SHP77 (cell line): ENCODE measurements around the gene EARS2.
"Not testable (repeated sequence)": the region's sequence is repeated elsewhere in the genome, so short reads cannot be mapped to it uniquely, and the experiment has no call there.

Source experiments
- DNase-seq, 2 experiments: peaks; one replicate each; lab custom pipeline; 2025; lab: John Stamatoyannopoulos, UW

Gene EARS2

DNA sequence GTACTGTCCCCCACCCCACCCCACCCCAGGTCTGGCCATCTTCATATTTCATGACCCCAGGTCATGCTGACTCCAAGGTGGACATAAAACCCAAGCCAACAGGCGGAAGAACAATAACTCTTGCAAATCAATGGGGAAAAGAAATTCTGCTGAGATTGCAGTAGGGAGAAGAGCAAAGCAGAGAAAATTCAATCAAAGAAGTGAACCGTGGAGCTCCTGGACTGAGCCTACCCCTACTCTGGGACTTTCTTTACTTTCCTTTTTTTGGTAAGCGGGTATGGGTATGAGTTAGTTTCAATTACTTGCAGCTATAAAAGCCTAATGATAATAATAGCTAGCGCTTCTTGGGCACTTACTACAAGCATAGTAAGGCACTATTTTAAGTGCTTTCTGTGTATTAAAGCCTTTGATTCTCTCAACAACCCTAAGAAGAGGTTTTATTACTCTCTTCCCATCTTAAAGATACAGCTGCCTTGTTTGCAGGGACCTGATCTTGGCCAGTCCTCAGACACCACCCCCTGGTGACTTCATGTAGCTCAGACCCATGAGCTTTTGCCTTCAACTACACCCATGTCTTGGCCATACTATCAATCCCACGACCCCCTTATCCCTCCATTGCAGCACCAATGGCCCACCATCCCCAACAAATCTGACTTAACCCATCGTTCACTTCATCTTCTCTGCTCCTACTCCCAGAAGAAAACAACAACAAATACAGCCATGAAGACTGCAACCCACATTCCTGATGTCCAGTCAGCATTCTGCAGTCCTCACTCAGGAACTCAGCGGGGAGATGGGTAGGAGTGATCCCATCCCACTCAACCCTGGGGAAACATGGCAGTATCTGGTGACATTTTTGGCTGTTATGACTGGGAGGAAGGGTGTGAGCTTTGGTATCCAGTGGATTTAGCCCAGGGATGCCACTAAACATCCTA, 51.2 kb downstream of the EARS2 start:
- no peak for DNase-seq

DNA sequence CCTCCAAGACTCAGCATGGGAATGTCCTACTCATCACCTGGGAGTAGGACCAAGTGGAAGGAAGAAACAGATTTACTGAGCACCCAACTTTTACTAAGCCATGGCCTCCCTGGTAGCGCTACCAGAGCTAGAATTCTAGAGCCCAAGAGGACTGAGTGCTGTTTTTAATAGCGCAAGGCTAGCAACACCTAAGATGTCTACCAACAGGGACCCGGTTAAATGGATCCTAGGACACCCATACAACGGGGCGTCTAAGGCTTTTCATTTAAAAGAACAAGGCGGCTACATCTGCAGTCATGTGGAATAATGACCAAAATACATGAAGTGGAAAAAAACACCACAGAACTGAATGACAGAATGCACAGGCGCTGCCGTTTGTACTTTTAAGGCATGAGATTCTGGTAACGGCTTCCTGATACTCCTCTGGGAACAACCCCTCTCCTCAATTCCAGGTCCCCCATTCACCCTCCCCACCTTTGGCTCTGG, 51.9 kb downstream of the EARS2 start:
- DNase-seq = no peak

DNA sequence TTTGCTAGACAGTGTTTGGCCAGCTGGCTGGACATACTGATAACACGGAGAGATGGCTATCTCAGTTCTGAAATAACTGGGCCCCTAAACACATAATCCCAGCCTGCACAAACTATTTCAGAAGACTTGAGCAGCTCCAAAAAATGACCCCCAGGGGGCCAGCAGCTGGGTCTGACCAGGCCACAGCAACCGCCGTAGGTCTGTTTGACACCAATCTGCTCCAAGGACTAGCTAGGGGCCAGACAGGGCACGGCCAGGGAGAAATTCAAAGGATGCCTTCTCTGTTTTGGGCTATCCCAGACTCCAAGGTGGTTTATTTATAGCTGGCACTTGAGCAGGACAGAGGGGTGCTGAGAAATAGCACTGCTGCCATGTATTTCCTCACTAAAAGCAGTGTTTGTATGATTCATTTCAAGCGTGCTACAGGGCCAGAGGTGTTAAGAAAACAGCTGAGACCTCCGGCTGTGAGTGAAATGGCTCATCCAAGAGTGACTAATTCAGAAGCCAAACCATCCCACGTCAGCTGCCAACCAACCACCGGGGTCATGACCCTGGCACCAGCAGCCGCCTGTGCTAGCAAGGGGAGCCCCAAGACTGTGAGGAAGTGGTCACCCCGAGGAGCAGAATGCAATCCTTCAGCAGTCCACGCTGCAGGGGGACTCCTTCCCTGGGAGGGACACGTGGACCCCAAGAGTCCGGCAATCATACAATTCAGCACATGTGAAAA, 52.5 kb downstream of the EARS2 start:
- no peak for DNase-seq

DNA sequence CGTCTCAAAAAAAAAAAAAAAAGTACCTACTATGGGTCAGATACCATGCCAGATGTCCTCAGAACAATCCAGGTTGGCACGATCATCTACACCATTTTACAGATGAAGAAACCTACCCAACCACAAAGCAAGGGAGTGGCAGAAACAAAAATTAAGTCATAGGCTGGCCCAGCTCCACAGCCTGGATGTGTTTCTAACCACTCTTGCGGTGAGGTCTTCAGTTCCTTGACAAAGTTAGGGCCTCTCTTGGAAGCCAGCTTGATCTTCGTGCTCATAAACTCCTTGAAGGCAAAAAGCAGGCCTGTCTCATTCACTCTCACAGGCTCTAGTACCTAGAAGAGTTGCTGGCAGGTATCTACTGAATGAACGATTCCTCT, 53.1 kb downstream of the EARS2 start:
- no peak for DNase-seq

DNA sequence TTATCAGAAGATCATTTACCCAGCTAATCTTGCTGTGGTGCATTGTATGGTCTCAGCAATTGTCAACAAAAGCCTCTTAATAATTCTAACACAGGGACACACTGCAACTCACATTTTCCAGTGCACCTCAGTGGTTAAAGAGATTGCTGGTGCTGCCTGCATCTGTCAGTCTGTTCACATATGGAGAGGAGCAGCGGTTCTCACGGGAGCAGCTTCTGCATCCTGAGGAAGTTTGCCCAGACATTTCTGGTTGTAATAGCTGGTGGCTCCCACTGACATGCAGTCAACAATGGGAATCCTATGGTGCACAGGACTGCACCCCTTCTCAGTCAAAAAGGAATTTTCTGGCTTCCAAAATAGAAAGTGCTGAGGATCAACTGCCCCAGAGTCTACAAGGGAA, 54.7 kb downstream of the EARS2 start:
- no peak for DNase-seq

DNA sequence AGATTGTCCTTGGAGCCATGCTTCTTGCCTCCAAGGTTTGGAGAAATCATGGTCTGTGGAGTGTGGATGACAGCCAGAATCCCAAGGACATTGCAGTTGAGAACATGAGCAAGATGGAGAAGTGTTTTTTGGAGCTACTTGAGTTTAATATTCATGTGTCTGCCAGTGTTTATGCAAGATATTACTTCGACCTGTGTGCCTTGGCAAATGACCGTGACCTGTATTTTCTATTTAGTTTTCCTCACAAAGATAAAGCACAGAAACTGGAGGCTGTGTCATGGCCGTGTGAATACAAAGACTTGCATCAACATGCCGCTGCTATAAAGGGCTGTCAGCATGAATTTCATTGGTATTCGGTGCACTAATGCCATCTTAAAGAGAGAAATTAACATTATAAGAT, 55.9 kb downstream of the EARS2 start:
- DNase-seq = no peak

DNA sequence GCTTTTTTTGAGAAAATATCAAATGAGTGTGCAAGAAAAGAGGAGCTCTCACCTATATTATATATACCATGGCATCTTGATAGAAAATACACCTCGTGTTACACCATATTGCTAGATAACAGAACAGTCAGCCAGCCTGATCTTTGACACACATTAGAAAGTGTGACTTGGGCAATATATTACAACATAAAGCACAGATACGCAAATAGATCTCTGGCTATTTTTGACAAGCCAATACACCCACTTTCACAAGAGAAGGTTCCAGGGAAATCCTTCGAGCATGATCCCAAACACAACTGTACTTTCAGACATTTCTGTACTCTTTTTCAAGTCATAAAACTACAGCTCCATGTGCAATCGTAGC, 56.3 kb downstream of the EARS2 start:
- no peak for DNase-seq

DNA sequence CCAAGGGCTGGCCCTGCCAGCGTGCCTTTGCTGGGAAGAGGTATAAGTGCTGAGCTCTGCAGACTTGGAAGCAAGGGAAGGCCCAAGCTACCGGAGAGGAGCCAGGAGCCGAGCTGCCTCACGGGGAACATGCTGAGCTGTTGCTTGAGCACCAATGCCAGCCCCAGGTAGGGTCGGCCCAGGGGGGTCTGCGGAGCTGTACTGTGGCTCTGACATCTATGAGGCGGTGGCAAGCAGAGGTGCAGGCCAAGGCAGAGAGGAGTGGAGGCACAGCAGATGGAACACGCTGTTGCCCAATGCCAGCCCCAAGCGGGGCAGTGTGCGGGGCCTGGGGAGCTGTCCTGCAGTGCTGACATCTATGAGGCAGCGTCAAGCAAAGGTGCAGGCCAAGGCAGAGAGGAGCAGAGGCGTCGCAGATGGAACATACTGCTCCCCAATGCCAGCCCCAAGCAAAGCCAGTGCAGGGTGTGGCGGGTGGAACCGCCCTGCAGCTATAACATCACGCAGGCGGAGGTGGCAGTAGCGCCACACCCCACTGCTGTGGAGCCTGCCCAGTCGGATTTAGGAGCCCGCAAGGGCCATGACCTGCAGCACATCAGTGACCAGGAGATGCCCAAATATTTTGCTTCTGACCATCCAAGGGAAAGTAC, 56.8 kb downstream of the EARS2 start:
- DNase-seq = no peak

DNA sequence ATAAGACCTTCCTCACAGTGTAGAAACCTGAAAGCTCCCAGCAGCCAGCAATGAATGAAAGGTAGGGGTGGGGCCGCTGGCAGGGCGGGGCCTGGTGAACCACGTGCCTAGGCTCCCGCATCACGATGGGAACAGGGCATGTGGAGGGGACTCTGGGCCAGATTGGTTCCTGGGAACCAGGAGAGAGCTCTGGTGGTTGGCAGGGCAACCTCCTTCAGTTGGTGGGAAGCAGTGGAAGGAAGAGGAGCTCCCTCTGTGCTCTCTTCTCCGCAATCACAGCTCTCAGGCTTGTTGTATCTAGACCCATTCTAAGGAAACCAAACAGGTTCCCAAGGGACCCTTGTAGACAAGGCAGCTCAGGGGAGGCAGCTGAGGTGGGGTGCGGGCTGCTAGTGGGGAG, 57.3 kb downstream of the EARS2 start:
- no peak for DNase-seq

DNA sequence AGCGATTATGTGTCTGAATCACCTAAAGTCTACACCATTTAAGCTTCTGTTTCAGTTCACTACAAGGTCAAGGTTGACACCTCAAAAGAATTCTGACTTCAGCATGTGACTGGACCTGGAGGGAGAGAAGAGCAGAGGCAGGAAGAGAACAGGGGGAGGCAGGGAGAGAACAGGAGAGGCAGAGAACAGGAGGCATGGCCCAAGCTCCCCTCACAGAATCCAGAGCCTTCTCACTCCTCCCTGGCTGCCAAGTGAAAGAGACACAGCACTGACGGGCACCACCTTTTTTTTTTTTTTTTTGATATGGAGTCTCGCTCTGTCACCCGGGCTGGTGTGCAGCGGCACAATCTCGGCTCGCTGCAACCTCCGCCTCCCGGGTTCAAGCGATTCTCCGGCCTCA, 58.3 kb downstream of the EARS2 start:
- no peak for DNase-seq

DNA sequence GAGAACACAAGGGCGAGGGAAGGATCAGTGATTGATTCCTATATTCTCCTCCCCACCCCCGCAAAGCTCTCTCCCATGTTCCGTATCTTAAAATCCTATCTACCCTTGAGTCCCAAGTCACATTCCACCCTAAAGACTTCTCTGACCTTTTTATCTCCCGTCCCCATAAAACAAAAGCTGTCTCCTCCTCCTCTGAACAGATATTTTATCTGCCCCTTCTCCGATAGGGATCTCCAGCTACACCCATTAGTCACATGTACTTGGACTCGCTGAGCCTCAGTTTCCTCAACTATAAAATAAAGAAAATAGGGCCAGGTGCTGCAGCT, 59.6 kb downstream of the EARS2 start:
- DNase-seq = no peak

DNA sequence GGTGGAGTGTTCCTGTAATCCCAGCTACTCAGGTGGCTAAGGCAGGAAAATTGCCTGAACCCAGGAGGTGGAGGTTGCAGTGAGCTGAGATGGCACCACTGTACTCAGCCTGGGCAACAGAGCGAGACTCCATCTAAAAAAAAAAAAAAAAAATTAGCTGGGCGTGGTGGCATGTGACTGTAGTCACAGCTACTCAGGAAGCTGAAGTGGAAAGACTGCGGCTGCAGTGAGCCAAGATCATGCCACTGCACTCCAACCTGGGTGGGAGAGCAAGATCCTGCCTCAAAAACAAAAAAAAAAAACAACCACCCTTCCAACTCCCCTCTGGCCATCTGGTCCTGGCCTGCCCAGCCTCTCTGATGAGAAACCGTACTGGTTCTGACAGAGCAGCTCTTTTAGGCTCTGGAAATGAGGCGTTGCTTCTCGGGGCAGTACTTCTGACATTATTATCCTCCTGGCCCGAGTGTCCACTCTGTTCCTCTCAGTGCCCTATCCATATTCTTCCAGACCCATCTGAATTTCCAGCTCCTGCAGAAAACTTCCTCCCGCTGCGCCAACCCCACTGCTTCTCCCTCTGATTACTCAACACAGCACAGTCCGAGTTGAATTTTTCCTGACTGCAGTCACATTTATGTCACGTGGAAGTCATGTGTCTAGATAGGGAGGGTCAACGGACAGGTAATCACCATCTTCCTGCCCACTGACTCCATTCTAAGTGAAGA, 60.2 kb downstream of the EARS2 start:
- DNase-seq = no peak

DNA sequence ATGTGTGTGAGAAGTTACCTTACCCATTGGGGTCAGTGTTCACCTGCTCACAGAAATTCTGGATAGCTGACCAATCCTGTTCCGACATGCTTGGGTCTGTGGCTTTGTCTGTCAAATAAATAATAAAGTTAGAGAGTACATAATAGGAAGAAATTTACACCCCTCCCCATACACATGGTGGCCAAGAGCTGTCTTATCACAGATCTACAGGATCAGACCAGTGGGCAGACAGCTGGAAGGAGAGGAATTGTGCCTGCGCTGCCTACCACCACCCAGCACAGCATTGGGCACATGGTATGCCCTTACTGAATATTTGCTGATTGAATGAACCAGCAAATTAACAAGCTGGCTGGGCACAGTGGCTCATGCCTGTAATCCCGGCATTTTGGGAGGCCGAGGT, 61.5 kb downstream of the EARS2 start:
- DNase-seq = no peak

DNA sequence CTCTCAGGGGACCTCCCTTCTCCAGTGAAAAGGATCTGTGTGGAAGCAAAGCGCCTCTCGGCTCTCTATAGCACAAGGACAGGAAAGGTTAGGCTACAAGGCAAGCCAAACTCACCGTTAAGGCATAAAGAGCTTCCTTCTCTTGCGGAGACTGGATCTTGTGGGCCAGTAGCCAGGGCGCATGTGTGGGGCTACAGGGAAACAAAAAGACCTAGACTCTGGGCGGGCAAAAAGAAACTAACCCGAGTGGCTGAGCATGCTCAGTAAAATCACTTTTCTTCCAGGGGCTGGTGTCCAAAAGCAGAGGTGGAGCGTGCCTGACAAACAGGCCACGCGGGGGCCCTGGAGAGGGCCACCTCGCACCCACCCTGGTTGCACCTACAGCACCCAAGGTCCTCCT, 63.0 kb downstream of the EARS2 start:
- DNase-seq = no peak

DNA sequence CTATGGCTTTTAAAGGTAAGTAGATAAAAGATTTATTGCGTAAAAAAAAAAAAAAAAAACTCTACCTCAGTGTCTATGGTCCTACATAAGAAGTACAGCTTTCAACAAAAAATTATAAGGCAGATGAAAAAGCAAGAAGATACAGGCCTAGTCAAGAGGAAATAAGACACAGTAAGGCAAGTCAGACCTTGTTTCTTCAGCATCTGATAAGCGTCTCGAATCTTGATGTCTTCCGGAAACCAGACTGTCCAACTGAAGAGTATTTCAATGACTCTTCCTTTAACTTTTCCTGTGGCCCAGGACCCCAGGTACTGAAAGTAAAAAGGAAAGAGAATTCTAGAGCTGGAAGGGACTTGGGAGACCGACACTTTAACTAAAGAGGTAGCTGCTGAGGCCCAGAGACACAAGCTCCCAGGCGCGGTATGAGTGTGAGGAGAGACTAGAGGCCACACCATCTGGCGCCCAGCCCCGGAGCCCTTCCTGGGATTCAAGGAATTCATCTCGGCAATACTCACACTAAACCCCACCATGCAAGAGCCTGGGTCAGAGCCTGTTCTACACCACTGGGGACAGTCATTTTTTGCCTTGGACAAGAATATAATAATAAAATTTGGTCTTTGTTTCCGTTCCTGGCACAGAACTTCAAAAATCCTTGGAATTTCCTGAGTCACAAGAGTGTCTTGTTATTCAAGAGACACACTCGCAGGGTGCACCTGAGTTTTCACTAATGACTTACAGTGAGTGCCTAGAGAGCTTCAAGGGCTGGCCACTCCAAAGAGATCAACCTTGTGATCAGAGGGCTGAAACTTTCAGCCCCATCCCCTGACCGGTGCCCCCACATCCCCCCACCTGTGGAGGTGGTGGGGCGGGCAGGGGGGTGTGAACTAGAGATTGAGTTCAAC, 65.4 kb downstream of the EARS2 start:
- DNase-seq = no peak

DNA sequence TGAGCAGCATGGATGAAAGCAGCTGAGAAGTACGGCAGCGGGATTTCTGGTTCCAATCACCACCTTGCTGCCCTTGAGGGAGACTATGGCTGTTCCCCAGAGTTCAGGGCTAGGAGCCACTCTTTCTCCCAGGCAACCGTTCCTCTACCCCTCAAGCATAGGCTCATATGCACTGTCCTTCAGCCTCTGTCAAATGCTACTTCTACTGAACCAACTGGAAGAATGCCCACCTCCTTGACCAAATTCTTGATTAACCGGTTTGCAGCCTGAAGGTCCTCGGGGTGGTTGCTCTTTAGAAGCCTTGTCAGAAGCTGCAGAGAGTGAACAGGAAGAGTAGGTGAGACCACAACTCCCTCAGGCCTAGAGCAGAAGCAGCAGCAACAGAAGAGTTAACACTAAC, 70.7 kb downstream of the EARS2 start:
- no peak for DNase-seq

DNA sequence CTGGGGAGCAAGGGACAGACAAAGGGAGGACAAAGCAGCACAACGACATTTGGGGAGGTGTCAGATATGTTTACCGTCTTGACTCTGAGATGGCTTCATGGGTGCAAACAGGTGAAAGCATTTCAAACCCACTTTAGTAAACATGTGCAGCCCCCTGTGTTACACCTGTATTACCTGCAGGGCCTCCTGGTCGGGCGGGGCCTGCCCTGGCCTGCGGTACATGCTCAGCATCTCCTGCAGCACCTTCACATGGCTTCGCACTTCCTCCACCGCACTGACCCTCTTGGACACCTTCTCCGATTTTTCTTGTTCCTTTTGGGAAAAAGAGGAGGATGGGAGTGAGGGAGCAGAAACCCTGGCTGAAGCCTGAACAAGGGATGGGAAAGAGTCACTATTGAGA, 71.3 kb downstream of the EARS2 start:
- no peak for DNase-seq

DNA sequence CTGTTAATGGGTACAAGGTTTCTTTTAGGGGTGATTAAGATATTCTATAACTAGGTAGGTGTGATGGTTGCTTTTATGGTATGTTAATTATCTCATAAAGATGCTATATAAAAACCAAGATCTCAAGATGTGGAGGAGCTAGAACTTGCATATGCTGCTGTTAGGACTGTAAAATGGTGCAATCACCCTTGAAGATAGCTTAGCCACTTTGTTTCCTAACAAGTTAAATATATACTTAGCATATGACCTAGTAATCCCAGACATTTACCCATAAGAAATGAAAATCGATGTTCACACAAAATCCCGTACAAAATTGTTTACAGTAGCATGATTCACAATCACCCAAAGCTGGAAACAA, 71.9 kb downstream of the EARS2 start:
- DNase-seq = no peak

DNA sequence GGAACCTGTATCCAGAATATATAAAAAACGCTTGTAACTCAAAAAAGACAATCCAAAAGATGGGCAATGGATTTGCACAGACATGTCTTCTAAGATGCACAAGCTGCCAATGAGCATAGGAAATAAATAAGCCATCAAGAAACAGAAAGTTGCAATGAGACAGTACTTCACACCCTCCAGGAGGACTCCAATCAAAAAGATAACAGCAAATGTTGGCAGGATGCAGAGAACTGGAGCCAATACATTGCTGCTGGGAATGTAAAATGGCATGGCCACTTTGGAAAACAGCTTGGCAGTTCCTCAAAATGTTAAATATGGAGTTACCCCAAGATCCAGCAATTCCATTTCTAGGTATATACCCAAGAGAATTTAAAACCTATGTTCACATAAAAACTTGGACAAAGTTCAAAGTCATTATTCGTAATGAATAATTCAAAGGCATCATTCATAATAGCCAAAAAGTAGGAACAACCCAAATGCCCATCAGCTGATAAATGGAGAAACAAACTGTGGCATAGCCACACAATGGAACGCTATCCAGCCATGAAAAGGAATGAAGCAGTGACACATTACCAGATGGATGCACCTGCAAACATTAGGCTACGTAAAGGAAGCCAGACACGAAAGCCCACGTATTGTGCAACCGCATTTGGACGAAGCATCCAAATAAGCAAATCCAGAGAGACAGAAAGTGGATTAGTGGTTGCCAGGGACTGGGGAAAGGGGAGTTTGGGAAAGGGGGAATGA, 72.5 kb downstream of the EARS2 start:
- DNase-seq = no peak

DNA sequence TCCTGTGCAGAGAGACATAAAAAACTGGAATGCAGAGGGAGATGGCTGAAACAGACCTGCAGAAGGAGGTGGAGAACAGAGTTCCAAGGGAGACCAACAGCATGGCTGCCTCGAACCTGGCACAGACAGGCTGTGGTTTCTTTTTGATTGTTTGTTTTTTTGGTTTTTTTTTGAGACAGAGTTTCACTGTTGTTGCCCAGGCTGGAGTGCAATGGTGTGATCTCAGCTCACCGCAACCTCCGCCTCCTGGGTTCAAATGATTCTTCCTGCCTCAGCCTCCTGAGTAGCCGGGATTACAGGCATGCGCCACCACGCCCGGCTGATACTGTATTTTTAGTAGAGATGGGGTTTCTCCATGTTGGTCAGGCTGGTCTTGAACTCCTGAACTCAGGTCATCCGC, 73.7 kb downstream of the EARS2 start:
- not testable (repeated sequence) for DNase-seq

DNA sequence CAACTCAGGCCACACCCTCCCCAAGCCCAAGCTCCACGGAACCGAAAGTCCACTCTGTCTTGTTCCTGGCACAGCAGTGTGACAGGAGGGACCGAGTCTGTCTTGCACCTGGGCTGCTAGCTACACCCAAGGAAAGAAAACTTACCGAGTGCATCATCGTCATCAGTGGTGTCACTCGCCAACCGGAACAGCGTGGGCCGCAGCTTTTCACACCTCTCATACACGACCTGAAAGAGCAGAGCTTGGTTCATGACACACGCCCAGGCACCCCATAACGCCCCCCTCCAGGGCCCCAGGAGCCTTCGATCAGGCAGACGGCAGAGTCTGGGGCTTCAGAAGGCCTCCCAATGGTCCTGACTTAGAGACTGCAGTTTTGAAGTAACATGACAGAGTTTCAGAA, 74.4 kb downstream of the EARS2 start:
- no peak for DNase-seq
